Astrocyte (in vitro differentiated cells and primary cell): ENCODE data around the gene CDHR2. TPM values are rescaled to one million over a fixed set of nuclear protein-coding genes. Genes with fewer than 3 reads are reported as not detected.

Source experiments
- DNase-seq: peaks from one replicate; pipeline ENCODE4 v3.0.0-alpha.2; 2010; ENCODE audit warnings: low read depth
- FAIRE-seq: peaks from 2 replicates; lab custom pipeline; 2011; peaks lifted over from hg19 to GRCh38; lab: Jason Lieb, UNC
- H2AFZ ChIP-seq: 2 replicates; pipeline ENCODE4 v1.6.0; 2012; ENCODE audit warnings: low read depth, low read length, inconsistent platforms
- H3K27ac ChIP-seq: 2 replicates; pipeline ENCODE4 v1.5.1; 2011; ENCODE audit warnings: low read depth, low read length, inconsistent platforms
- H3K27me3 ChIP-seq: 2 replicates; pipeline ENCODE4 v1.6.0; 2011; ENCODE audit warnings: low read length, inconsistent platforms; ENCODE audit not compliant: insufficient read depth
- H3K36me3 ChIP-seq: 2 replicates; pipeline ENCODE4 v1.5.1; 2011; ENCODE audit warnings: low read length, inconsistent platforms; ENCODE audit not compliant: insufficient read depth
- H3K4me1 ChIP-seq: 2 replicates; pipeline ENCODE4 v1.5.1; 2011; ENCODE audit warnings: low read length, inconsistent platforms; ENCODE audit not compliant: insufficient read depth
- H3K4me2 ChIP-seq: 2 replicates; pipeline ENCODE4 v1.6.0; 2012; ENCODE audit warnings: low read length, inconsistent platforms
- H3K4me3 ChIP-seq: 2 replicates; pipeline ENCODE4 v1.5.1; 2011; ENCODE audit warnings: low read depth, mild to moderate bottlenecking, low read length, inconsistent platforms; ENCODE audit not compliant: insufficient read depth
- H3K79me2 ChIP-seq: 2 replicates; pipeline ENCODE4 v1.6.0; 2012; ENCODE audit warnings: mild to moderate bottlenecking, low read length, inconsistent platforms; ENCODE audit not compliant: insufficient read depth
- H3K9ac ChIP-seq: 2 replicates; pipeline ENCODE4 v1.6.0; 2012; ENCODE audit warnings: mild to moderate bottlenecking, low read length, inconsistent platforms
- H3K9me3 ChIP-seq: 2 replicates; pipeline ENCODE4 v1.5.1; 2012; ENCODE audit warnings: low read depth, mild to moderate bottlenecking, low read length, inconsistent platforms; ENCODE audit not compliant: insufficient read depth
- H4K20me1 ChIP-seq: 2 replicates; pipeline ENCODE4 v1.6.0; 2012; ENCODE audit warnings: low read length, inconsistent platforms; ENCODE audit not compliant: insufficient read depth
- H3K27ac Mint-ChIP-seq: one replicate; pipeline ENCODE4 v1.8.0; 2021; ENCODE audit warnings: mild to moderate bottlenecking, mixed read lengths; ENCODE audit not compliant: unreplicated experiment
- H3K27me3 Mint-ChIP-seq: one replicate; pipeline ENCODE4 v1.8.0; 2021; ENCODE audit warnings: low read depth, mixed read lengths; ENCODE audit not compliant: unreplicated experiment
- H3K36me3 Mint-ChIP-seq: one replicate; pipeline ENCODE4 v1.8.0; 2021; ENCODE audit warnings: low read depth, mixed read lengths; ENCODE audit not compliant: unreplicated experiment
- H3K4me1 Mint-ChIP-seq: one replicate; pipeline ENCODE4 v1.8.0; 2021; ENCODE audit warnings: low read depth, mixed read lengths; ENCODE audit not compliant: unreplicated experiment
- H3K4me3 Mint-ChIP-seq: one replicate; pipeline ENCODE4 v1.8.0; 2021; ENCODE audit warnings: mild to moderate bottlenecking, moderate library complexity, mixed read lengths; ENCODE audit not compliant: unreplicated experiment
- H3K9me3 Mint-ChIP-seq: one replicate; pipeline ENCODE4 v1.8.0; 2021; ENCODE audit warnings: mild to moderate bottlenecking, mixed read lengths; ENCODE audit not compliant: unreplicated experiment
- CTCF ChIP-seq: IDR thresholded peaks from 2 replicates; pipeline ENCODE4 v1.5.1; 2011; ENCODE audit warnings: low read depth, mild to moderate bottlenecking, inconsistent platforms, low read length, moderate library complexity; ENCODE audit not compliant: insufficient read depth
- EZH2 ChIP-seq: IDR thresholded peaks from 2 replicates; pipeline ENCODE4 v1.6.1; 2012; ENCODE audit warnings: mild to moderate bottlenecking, low read length, inconsistent platforms; ENCODE audit not compliant: insufficient read depth
- total RNA-seq: library from RNA; stranded (reverse); gene quantifications from 2 replicates; pipeline ENCODE4 v1.2.1, GENCODE V29; 2021

Gene CDHR2
- total RNA-seq, 1 donor from 2014 or later, result 0.43 TPM

DNA sequence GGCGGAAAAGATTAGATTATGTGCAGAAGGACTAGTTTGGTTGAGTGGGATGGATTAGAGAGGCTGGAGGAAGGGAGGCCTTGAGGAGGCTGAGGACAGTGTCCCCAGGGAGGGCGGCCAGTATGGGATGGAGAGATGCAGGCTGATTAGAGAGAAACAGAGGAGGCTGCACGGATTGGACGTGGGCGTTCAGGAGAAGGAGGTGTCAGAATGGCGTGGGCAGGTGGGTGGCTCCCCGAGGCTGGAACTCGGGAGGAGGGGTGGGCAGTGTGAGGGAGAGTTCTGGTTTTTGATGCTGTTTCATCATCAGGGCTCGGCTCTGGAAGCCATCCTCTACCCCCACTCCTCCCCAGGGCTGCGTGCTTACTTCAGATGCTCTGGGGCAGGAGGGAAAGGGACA lies 13.0 kb downstream of the CDHR2 start:
- DNase-seq, result no peak
- H3K4me1 ChIP-seq, result no peaks in the 10 kb centered on the region
- Mint-ChIP-seq H3K36me3 (no peaks in the 10 kb centered on the region), H3K27me3 (peaks cover 7% of the 10 kb centered on the region), H3K9me3 (peaks cover 7% of the 10 kb centered on the region), H3K27ac (no peak overlapping the region), H3K4me3 (no peak overlapping the region), H3K4me1 (peaks cover 12% of the 10 kb centered on the region)
- H3K36me3 ChIP-seq, result no peaks in the 10 kb centered on the region
- TF ChIP-seq CTCF (no peak), EZH2 (no peak)
- no peaks in the 10 kb centered on the region for H4K20me1 ChIP-seq
- no peaks in the 10 kb centered on the region for H3K27me3 ChIP-seq
- H3K9ac ChIP-seq, result no peak overlapping the region
- FAIRE-seq, result no peak
- no peak overlapping the region for H3K27ac ChIP-seq
- H3K4me3 ChIP-seq, result no peak overlapping the region
- no peak overlapping the region for H3K4me2 ChIP-seq
- H3K79me2 ChIP-seq, result no peaks in the 10 kb centered on the region
- no peaks in the 10 kb centered on the region for H3K9me3 ChIP-seq
- H2AFZ ChIP-seq, result no peak overlapping the region

- Mint-ChIP-seq H3K27me3 (peaks cover 7% of the 10 kb centered on the region), H3K36me3 (no peaks in the 10 kb centered on the region), H3K4me3 (no peak overlapping the region), H3K4me1 (peaks cover 12% of the 10 kb centered on the region), H3K27ac (peak overlapping the region; percentile 77), H3K9me3 (peaks cover 2% of the 10 kb centered on the region)
- Histone ChIP-seq H3K27ac (no peak overlapping the region), H3K27me3 (no peaks in the 10 kb centered on the region), H3K4me3 (no peak overlapping the region), H3K4me1 (no peaks in the 10 kb centered on the region), H3K36me3 (no peaks in the 10 kb centered on the region), H3K9ac (no peak overlapping the region), H2AFZ (no peak overlapping the region), H3K9me3 (no peaks in the 10 kb centered on the region), H3K4me2 (no peak overlapping the region), H3K79me2 (no peaks in the 10 kb centered on the region), H4K20me1 (no peaks in the 10 kb centered on the region)
- TF ChIP-seq CTCF (no peak), EZH2 (no peak)
- DNase-seq (no peak), FAIRE-seq (no peak)
These were observed 14.9 kb downstream of the CDHR2 start for GRCh38 chr5:176564002-176564401.

GRCh38 chr5:176565760-176566288 lies 16.7 kb downstream of the CDHR2 start:
- Mint-ChIP-seq H3K27me3 (peaks cover 7% of the 10 kb centered on the region), H3K4me3 (no peak overlapping the region), H3K4me1 (peaks cover 12% of the 10 kb centered on the region), H3K27ac (peak overlapping the region; percentile 4), H3K36me3 (no peaks in the 10 kb centered on the region), H3K9me3 (no peaks in the 10 kb centered on the region)
- Histone ChIP-seq H3K79me2 (no peaks in the 10 kb centered on the region), H2AFZ (no peak overlapping the region), H3K27me3 (no peaks in the 10 kb centered on the region), H3K4me1 (no peaks in the 10 kb centered on the region), H3K4me3 (no peak overlapping the region), H3K4me2 (no peak overlapping the region), H3K36me3 (no peaks in the 10 kb centered on the region), H4K20me1 (no peaks in the 10 kb centered on the region), H3K27ac (no peak overlapping the region), H3K9me3 (no peaks in the 10 kb centered on the region), H3K9ac (no peak overlapping the region)
- FAIRE-seq (no peak), DNase-seq (no peak)
- TF ChIP-seq EZH2, result no peak
- no peak for TF ChIP-seq CTCF
